Esophagus (tissue), 2 donors: ENCODE measurements around the gene SPRED1. TPM values are rescaled to one million over a fixed set of nuclear protein-coding genes. Genes with fewer than 3 reads are reported as not detected.

Experiments used
- H3K27ac ChIP-seq, 2 donors: one replicate each; pipeline ENCODE4 v1.5.1; 2013; ENCODE audit warnings: low read depth in 2 of 2, mild to moderate bottlenecking in 2 of 2, inconsistent platforms in 1 of 2, low read length in 1 of 2, moderate library complexity in 1 of 2
- H3K27me3 ChIP-seq, 2 donors: one replicate each; pipeline ENCODE4 v1.6.1; 2013; ENCODE audit warnings: low read length in 2 of 2, control low read depth in 1 of 2, mild to moderate bottlenecking in 1 of 2; ENCODE audit not compliant: insufficient read depth in 2 of 2, control insufficient read depth in 1 of 2
- H3K36me3 ChIP-seq, 2 donors: one replicate each; pipeline ENCODE4 v1.6.1; 2013; ENCODE audit warnings: low read length in 1 of 2; ENCODE audit not compliant: control insufficient read depth in 2 of 2, insufficient read depth in 2 of 2
- H3K4me1 ChIP-seq, 2 donors: one replicate each; pipeline ENCODE4 v1.6.1; 2013; ENCODE audit warnings: low read length in 1 of 2; ENCODE audit not compliant: control insufficient read depth in 2 of 2, insufficient read depth in 2 of 2
- H3K4me3 ChIP-seq, 2 donors: one replicate each; pipeline ENCODE4 v1.5.1; 2013; ENCODE audit warnings: low read length in 2 of 2, mild to moderate bottlenecking in 2 of 2, low read depth in 1 of 2, moderate library complexity in 1 of 2
- H3K9me3 ChIP-seq, 2 donors: one replicate each; pipeline ENCODE4 v1.6.1; 2013; ENCODE audit warnings: mild to moderate bottlenecking in 2 of 2, low read depth in 1 of 2, low read length in 1 of 2, moderate library complexity in 1 of 2; ENCODE audit not compliant: control insufficient read depth in 2 of 2, insufficient read depth in 1 of 2
- WGBS, 2 donors: extraction: QIAGEN DNeasy Blood & Tissue Kit; methylation state at CpG; one replicate each; pipeline ENCODE4 v1.1.7; 2013; 5-methylcytosine and 5-hydroxymethylcytosine counted together
- polyA plus RNA-seq, 2 donors: library from polyadenylated mRNA; stranded (reverse); fragments of 200-250 nt; gene quantifications; one replicate each; pipeline ENCODE4 v1.2.3, GENCODE V29; 2013
- donor health status: healthy with polysubstance abuse.
- donor health status: Bipolar disorder and iron deficiency.

The SPRED1 gene
- polyA plus RNA-seq, 2 donors: 1.7 to 2.3 TPM

DNA sequence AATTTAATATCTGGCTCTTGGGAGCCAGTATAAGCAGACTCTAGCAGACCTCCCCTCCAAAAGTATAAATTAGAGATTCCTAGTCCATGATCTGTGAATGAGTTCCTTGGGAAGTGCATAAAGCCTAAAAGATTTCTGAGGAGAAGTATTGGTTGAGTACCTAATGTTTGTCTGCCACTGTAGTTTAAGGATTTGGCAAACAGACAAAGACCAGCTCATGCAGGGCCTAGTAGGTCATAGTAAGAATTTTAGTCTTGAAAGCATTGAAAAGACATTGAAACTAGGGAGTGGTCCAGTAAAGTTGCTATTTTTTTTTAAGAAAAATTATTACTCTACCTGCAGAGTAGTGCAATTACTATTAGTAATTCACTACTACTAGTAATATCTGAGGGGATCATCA is 67.5 kb downstream of the SPRED1 start:
- H3K9me3 ChIP-seq: no peaks in the 10 kb centered on the region
- no peaks in the 10 kb centered on the region for H3K36me3 ChIP-seq
- no peak overlapping the region for H3K4me3 ChIP-seq
- no peaks in the 10 kb centered on the region for H3K4me1 ChIP-seq
- H3K27me3 ChIP-seq: no peaks in the 10 kb centered on the region
- no peak overlapping the region for H3K27ac ChIP-seq

DNA sequence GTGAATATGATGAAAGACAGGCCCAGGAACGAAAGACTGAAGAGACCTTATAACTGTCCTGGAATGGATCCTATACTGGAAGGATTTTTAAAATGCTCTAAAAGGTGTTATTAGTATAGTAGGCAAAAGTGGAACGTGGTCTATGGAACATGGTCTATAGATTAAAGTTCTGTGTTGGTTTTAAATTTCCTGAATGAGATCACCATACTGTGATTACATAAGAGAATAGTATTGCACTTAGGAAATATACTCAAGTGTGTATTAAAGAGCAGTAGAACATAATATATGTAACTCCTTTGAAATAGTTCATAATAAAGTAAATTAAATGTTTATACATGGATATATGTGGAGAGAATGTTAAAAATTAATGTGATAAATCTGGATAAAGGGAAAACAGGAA is 68.2 kb downstream of the SPRED1 start:
- Histone ChIP-seq H3K36me3 (no peaks in the 10 kb centered on the region), H3K27ac (no peak overlapping the region), H3K4me1 (no peaks in the 10 kb centered on the region), H3K9me3 (no peaks in the 10 kb centered on the region), H3K4me3 (no peak overlapping the region), H3K27me3 (no peaks in the 10 kb centered on the region)
- WGBS, 2 donors: 72 to 76% methylated on average over 2 of the region's 2 CpGs

DNA sequence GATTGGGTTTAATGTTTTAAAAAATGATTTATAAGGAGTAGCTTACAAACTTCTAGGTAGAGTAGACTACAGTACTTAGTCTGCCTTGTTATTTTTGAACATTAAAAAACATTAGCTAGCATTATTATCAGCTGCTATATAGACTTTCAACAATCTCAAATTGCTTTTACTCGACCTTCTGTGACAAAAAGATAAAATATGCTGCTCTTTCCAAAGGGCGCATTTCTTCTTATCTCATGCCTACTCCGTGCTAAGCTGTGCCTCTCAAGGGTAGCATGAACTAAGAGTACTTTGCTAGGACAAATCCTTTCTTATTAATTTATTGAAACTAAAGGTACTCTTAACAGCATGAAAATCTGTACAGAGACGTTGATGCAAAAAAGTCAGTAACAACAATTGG is 71.3 kb downstream of the SPRED1 start:
- WGBS, 2 donors: 76 to 88% methylated on average over 4 of the region's 4 CpGs
- H3K27me3 ChIP-seq: no peaks in the 10 kb centered on the region
- H3K36me3 ChIP-seq: no peaks in the 10 kb centered on the region
- no peak overlapping the region for H3K4me3 ChIP-seq
- no peaks in the 10 kb centered on the region for H3K9me3 ChIP-seq
- H3K27ac ChIP-seq: no peak overlapping the region
- no peaks in the 10 kb centered on the region for H3K4me1 ChIP-seq

DNA sequence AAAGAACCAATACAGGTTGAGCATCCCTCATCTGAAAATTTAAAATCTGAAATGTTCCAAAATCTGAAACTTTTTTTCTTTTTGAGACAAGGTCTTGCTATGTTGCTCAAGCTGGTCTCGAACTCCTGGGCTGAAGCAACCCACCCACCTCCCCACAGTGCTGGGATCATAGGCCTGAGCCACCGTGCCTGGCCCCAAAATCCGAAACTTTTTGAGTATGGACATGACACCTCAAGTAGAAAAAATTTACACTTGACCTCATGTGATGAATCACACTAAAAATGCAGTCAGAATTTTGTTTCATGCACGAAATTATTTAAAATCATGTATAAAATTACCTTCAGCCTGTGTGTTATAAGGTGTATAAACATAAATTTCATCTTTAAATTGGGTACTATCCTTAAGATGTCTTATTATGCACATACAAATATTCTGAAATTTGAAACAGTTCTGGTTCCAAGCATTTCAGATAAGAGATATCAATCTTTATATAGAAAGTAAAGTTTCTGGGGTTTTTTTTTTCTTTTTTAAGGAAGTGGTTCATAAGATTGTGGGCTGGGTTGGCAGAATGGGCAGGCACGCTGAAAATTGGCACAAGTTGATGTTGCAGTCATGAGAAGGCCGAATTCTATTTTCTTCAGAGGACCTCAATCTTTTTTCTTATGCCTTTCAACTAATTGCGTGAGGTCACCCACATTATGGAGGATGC is 72.5 kb downstream of the SPRED1 start:
- H3K36me3 ChIP-seq: no peaks in the 10 kb centered on the region
- no peak overlapping the region for H3K4me3 ChIP-seq
- WGBS, 2 donors: 70 to 77% methylated on average over 7 of the region's 7 CpGs

DNA sequence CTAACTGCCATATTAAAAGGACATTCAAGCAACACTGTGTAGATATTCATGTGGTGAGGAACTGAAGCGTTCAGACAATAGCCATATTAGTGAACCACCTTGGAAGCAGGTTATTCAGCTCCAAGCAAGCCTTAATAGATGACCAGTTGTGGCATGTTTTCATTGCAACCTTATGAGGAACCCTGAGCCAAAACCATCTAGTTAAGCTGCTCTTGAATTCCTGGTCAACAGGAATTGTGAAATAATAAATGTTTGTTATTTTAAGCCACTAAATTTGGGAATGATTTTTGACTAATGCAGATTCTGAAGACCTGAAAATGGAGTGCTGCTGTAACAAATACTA is 73.0 kb downstream of the SPRED1 start:
- H3K4me1 ChIP-seq: no peaks in the 10 kb centered on the region
- no peaks in the 10 kb centered on the region for H3K36me3 ChIP-seq
- WGBS, 2 donors: 59 to 83% methylated on average over 1 of the region's 1 CpG

More for the DNA sequence above, 72.5 kb downstream of the SPRED1 start:
- H3K9me3 ChIP-seq: no peaks in the 10 kb centered on the region
- H3K4me1 ChIP-seq: no peaks in the 10 kb centered on the region
- no peaks in the 10 kb centered on the region for H3K27me3 ChIP-seq
- no peak overlapping the region for H3K27ac ChIP-seq

DNA sequence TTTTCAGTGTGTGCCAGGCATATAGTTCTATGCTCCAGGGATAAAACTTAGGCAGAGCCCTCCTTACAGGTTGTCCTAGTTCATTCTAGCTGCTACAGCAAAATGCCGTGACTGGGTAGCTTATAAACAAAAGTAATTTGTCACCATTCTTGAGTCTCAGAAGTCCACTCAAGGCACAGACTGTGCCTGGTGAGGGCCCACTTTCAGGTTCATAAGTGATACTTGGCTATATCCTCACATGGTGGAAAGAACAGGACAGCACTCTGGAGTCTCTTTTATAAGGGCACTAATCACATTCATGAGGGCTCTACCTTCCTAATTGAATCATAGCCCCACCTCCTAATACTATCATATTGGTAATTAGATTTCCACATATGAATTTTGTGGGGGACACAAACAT is 80.1 kb downstream of the SPRED1 start:
- Histone ChIP-seq H3K4me1 (no peaks in the 10 kb centered on the region), H3K36me3 (no peaks in the 10 kb centered on the region), H3K9me3 (no peaks in the 10 kb centered on the region), H3K4me3 (no peak overlapping the region), H3K27me3 (no peaks in the 10 kb centered on the region), H3K27ac (no peak overlapping the region)
- WGBS, 2 donors: 96 to 97% methylated on average over 1 of the region's 1 CpG

More for the DNA sequence above, 73.0 kb downstream of the SPRED1 start:
- Histone ChIP-seq H3K27ac (no peak overlapping the region), H3K27me3 (no peaks in the 10 kb centered on the region), H3K9me3 (no peaks in the 10 kb centered on the region), H3K4me3 (no peak overlapping the region)

DNA sequence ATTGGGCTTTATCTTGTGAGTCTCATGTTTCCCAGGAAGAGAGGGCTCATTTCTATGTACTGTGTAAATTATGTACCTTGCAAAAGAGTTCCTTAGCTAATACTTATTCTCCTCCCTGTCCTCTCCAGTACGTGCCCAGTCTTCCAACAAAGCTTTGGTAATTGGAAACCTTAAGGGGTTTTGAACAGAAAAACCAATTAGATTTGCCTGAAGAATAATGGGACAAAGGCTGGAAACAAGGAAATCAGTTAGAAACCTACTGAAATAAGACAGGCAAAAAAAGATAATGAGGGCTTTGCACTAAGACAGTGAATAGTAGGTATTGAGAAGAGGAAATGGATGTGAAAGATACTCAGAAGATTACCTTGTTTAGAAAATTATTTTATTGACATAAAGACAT is 82.5 kb downstream of the SPRED1 start:
- H3K27ac ChIP-seq: no peak overlapping the region
- no peaks in the 10 kb centered on the region for H3K9me3 ChIP-seq
- no peak overlapping the region for H3K4me3 ChIP-seq
- WGBS, 2 donors: 0 to 2% methylated on average over 1 of the region's 1 CpG
- no peaks in the 10 kb centered on the region for H3K36me3 ChIP-seq
- no peaks in the 10 kb centered on the region for H3K27me3 ChIP-seq
- no peaks in the 10 kb centered on the region for H3K4me1 ChIP-seq

DNA sequence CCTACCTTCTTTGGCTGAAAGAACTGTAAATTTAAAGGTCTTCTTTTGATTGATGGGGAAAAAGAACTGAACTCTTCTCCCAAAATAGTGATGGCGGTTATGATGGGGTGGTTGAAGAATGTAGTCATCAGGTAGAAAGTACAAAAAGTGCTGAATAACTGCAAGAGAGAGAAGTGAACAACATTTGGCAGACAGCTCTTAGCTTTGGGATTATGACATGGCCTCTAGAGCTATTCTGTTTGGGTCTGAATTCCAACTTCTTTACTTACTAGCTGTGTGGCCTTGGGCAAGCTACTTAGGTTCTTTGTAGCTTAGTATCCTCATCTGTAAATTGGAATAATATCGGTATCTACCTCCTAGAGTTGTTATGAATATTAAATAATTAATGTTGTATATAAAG is 91.7 kb downstream of the SPRED1 start:
- no peaks in the 10 kb centered on the region for H3K27me3 ChIP-seq
- H3K4me3 ChIP-seq: no peak overlapping the region
- no peaks in the 10 kb centered on the region for H3K4me1 ChIP-seq
- WGBS, 2 donors: 97 to 99% methylated on average over 2 of the region's 2 CpGs
- H3K27ac ChIP-seq: no peak overlapping the region
- H3K9me3 ChIP-seq: no peaks in the 10 kb centered on the region
- H3K36me3 ChIP-seq: no peaks in the 10 kb centered on the region

DNA sequence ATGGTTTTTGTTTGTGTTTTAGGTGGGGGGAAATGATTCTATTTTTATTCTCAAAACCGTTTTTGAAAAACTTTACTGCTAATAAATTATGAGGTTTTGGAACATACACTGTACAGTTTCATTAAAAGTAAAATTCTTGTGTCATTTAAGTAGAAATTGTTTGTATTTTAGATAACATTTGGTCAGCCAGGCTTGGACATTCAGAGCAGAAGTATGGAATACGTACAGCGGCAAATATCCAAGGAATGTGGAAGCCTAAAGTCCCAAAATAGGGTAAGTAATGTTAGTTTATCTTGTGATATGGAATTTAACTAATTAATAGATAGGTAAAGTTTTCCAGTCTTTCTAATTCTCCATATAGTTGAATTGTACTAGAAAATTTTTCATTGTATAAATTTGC is 96.6 kb downstream of the SPRED1 start:
- Histone ChIP-seq H3K27me3 (no peaks in the 10 kb centered on the region), H3K27ac (no peak overlapping the region), H3K9me3 (no peaks in the 10 kb centered on the region), H3K4me3 (no peak overlapping the region), H3K4me1 (no peaks in the 10 kb centered on the region), H3K36me3 (peaks cover 0 to 4% of the 10 kb centered on the region in 2 donors)
- WGBS, 2 donors: 75 to 80% methylated on average over 3 of the region's 3 CpGs

DNA sequence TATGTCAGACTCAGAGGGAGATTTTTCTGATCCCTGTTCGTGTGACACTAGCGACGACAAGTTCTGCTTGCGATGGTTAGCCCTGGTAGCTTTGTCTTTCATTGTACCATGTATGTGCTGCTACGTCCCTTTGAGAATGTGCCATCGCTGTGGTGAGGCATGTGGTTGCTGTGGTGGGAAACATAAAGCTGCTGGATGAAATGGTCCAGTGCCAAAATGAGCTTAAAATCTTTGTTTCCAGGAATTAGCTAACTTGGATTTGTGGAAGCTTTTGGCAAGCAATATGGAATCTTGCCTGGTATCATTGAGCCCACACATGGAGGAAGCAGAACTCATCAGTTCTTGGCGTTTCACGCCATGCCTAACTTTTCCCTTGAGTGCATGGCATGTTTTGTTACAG is 98.8 kb downstream of the SPRED1 start:
- Histone ChIP-seq H3K36me3 (peaks cover 0 to 4% of the 10 kb centered on the region in 2 donors), H3K4me1 (no peaks in the 10 kb centered on the region), H3K4me3 (no peak overlapping the region), H3K9me3 (no peaks in the 10 kb centered on the region), H3K27ac (no peak overlapping the region), H3K27me3 (no peaks in the 10 kb centered on the region)
- WGBS, 2 donors: 77 to 85% methylated on average over 8 of the region's 8 CpGs
